Endothelial cell of umbilical vein (primary cell): ENCODE data around the gene KIF21B. TPM values are rescaled to one million over a fixed set of nuclear protein-coding genes. Genes with fewer than 3 reads are reported as not detected.

Source experiments
- BruUV-seq: library from RNA; stranded (reverse); fragments of 400-500 nt; replicated peaks from 2 replicates; lab custom pipeline; 2021; lab: Mats Ljungman, UMichigan
- CTCF ChIA-PET: fragments of 300-600, 350-600 bp; sonication (Branson Sonifier 250); formaldehyde crosslinking; loops from one replicate; lab custom pipeline; 2021; ENCODE audit warnings: antibody characterized with exemption, inconsistent platforms; lab: Charles Lee
- POLR2A ChIA-PET: fragments of 300-600, 350-600 bp; sonication (Branson Sonifier 250); formaldehyde crosslinking; loops from one replicate; lab custom pipeline; 2021; ENCODE audit warnings: antibody characterized with exemption, inconsistent platforms; lab: Charles Lee
- DNase-seq: peaks from one replicate; pipeline ENCODE4 v3.0.0-alpha.2; 2011; ENCODE audit warnings: low read depth, low spot score
- FAIRE-seq: peaks from 2 replicates; lab custom pipeline; 2011; peaks lifted over from hg19 to GRCh38; lab: Jason Lieb, UNC
- H2AFZ ChIP-seq: 2 replicates; pipeline ENCODE4 v1.6.0; 2012; ENCODE audit warnings: low read depth, low read length, control low read depth, inconsistent platforms
- H3K27ac ChIP-seq: 2 replicates; pipeline ENCODE4 v1.5.1; 2011; ENCODE audit warnings: low read depth, mild to moderate bottlenecking, control low read depth, low read length, moderate library complexity; ENCODE audit not compliant: insufficient read depth
- H3K27me3 ChIP-seq, 2 experiments: 2 replicates each; pipeline versions ENCODE4 v1.6.0 to v1.6.1; 2011; ENCODE audit warnings: low read length in 2 of 2, mixed read lengths in 1 of 2; ENCODE audit not compliant: control insufficient read depth in 2 of 2, insufficient read depth in 2 of 2
- H3K36me3 ChIP-seq, 2 experiments: 2 replicates in 1 of 2; 3 replicates in 1 of 2; pipeline ENCODE4 v1.5.1; 2011; ENCODE audit warnings: low read length in 2 of 2, mild to moderate bottlenecking in 1 of 2, moderate library complexity in 1 of 2; ENCODE audit not compliant: control insufficient read depth in 2 of 2, insufficient read depth in 2 of 2; ENCODE audit errors: extremely low read depth in 1 of 2
- H3K4me1 ChIP-seq: 3 replicates; pipeline ENCODE4 v1.5.1; 2011; ENCODE audit warnings: mild to moderate bottlenecking, low read length; ENCODE audit not compliant: control insufficient read depth, insufficient read depth; ENCODE audit errors: extremely low read depth
- H3K4me2 ChIP-seq: 2 replicates; pipeline ENCODE4 v1.6.1; 2011; ENCODE audit warnings: low read length, control low read depth, mixed read lengths; ENCODE audit not compliant: insufficient read depth
- H3K4me3 ChIP-seq, 3 experiments: fragments of 200-600 bp in 1 of 3; sonication (generic), shearing (Covaris generic) in 1 of 3; replicated peaks in 1 of 3; 2 replicates each; pipeline ENCODE4 v1.5.1; 2011 to 2016; ENCODE audit warnings: control low read depth in 3 of 3, low read length in 3 of 3, mild to moderate bottlenecking in 2 of 3, inconsistent platforms in 1 of 3, low read depth in 1 of 3, moderate library complexity in 1 of 3; ENCODE audit not compliant: insufficient read depth in 1 of 3
- H3K79me2 ChIP-seq: 2 replicates; pipeline ENCODE4 v1.6.0; 2012; ENCODE audit warnings: low read length, inconsistent platforms; ENCODE audit not compliant: control insufficient read depth, insufficient read depth
- H3K9ac ChIP-seq: replicated peaks from 2 replicates; pipeline ENCODE3; 2011; ENCODE audit warnings: low read length, control low read depth; ENCODE audit not compliant: insufficient read depth; ENCODE audit errors: extremely low read depth
- H3K9me1 ChIP-seq: replicated peaks from 3 replicates; pipeline ENCODE4 v1.6.0; 2011; ENCODE audit warnings: mild to moderate bottlenecking, low read length; ENCODE audit not compliant: control insufficient read depth, insufficient read depth; ENCODE audit errors: extremely low read depth
- H3K9me3 ChIP-seq: replicated peaks from 2 replicates; pipeline ENCODE4 v1.5.1; 2012; ENCODE audit warnings: low read length, inconsistent platforms; ENCODE audit not compliant: control insufficient read depth, insufficient read depth
- H4K20me1 ChIP-seq: replicated peaks from 2 replicates; pipeline ENCODE3; 2011; ENCODE audit warnings: mild to moderate bottlenecking, low read length; ENCODE audit not compliant: control insufficient read depth, insufficient read depth; ENCODE audit errors: extremely low read depth
- EZH2 ChIP-seq: IDR thresholded peaks from 2 replicates; pipeline ENCODE4 v1.6.1; 2012; ENCODE audit warnings: borderline replicate concordance, low read depth, mild to moderate bottlenecking, moderate library complexity, low read length, inconsistent platforms; ENCODE audit not compliant: severe bottlenecking
- FOS ChIP-seq: IDR thresholded peaks from 2 replicates; pipeline ENCODE4 v1.6.1; 2011; ENCODE audit warnings: mild to moderate bottlenecking, low read length, moderate library complexity, borderline replicate concordance; ENCODE audit not compliant: insufficient read depth
- GATA2 ChIP-seq: IDR thresholded peaks from 2 replicates; pipeline ENCODE4 v1.7.0; 2011; ENCODE audit warnings: low read depth, mild to moderate bottlenecking, moderate library complexity, mixed read lengths, low read length; ENCODE audit not compliant: insufficient read length, insufficient read depth
- JUN ChIP-seq: IDR thresholded peaks from 2 replicates; pipeline ENCODE4 v1.6.1; 2011; ENCODE audit warnings: borderline replicate concordance, low read depth; ENCODE audit not compliant: insufficient read length, insufficient read depth
- MYC ChIP-seq: IDR thresholded peaks from one replicate; pipeline ENCODE4 v1.6.1; 2011; ENCODE audit warnings: mild to moderate bottlenecking, low read depth, low read length
- POLR2A ChIP-seq: IDR thresholded peaks from 2 replicates; pipeline ENCODE4 v1.6.1; 2012; ENCODE audit warnings: low read depth, mild to moderate bottlenecking, control low read depth, low read length
- POLR2AphosphoS5 ChIP-seq: IDR thresholded peaks from 2 replicates; pipeline ENCODE4 v1.6.1; 2012; ENCODE audit warnings: low read depth, mild to moderate bottlenecking, control low read depth, low read length, moderate library complexity; ENCODE audit not compliant: insufficient read depth
- dilution Hi-C: fragments of 300-500 bp; cut with MboI; formaldehyde crosslinking; loops from one replicate; pipeline ENCODE4 v1.15.0; 2019; ENCODE audit warnings: low sequenced_read_pairs; ENCODE audit not compliant: extremely low pct_ligation_motif_present
- intact Hi-C: fragments of 100-400 bp; cut with micrococcal nuclease; formaldehyde crosslinking; loops from one replicate; pipeline ENCODE4 v1.10.0; 2022
- polyA plus RNA-seq, 4 experiments: library from polyadenylated mRNA; depleted of rRNA in 3 of 4; stranded (reverse) in 3 of 4; unstranded in 1 of 4; fragments of >200 nt; gene quantifications; 2 replicates each; pipeline versions ENCODE4 v1.2.1 to v1.2.3, GENCODE V29; 2011 to 2012; ENCODE audit warnings: missing spikeins in 1 of 4
- total RNA-seq: library from RNA; stranded (reverse); gene quantifications from 2 replicates; pipeline ENCODE4 v1.2.3, GENCODE V29; 2021
- TF ChIP-seq, protein P1 (sequence below), 2 donors: IDR thresholded peaks; 1 replicate in 1 of 2; 2 replicates in 1 of 2; pipeline ENCODE4 v1.5.1; 2011; ENCODE audit warnings: low read length in 2 of 2, mild to moderate bottlenecking in 2 of 2, moderate library complexity in 2 of 2, control low read depth in 1 of 2, inconsistent platforms in 1 of 2, low read depth in 1 of 2; ENCODE audit not compliant: insufficient read depth in 1 of 2; ENCODE audit errors: extremely low read depth in 1 of 2
- TF ChIP-seq, protein P2 (sequence below): IDR thresholded peaks from 2 replicates; pipeline ENCODE4 v1.6.1; 2011; ENCODE audit not compliant: insufficient read depth, insufficient read length

Gene KIF21B
- total and polyA plus RNA-seq, 2 donors (not counting 3 experiments of a cell fraction or from before 2014, with no cell fraction given), result 1.9 to 4.4 TPM

DNA sequence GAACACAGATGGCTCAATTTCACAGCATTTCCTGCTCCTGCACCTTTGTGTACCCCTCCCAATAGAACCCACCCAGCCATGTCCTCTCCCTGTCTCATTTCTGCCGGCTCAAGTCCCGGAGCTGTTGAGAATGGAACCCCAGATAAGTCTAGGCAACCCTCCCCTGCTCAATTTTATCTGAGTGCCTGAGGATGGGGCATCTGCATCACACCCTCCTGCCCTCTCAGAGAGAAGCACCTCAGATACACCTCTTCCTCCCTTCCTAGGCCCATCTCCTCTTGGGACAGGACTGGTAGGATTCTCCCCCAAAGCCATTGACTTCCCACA lies 1.1 kb downstream of the KIF21B start:
- Histone ChIP-seq H2AFZ (no peak overlapping the region), H3K79me2 (no peaks in the 10 kb centered on the region), H3K9ac (no peak overlapping the region), H3K4me2 (peak overlapping the region; percentile 62), H3K4me3 (no peak overlapping the region), H3K9me3 (no peaks in the 10 kb centered on the region), H3K9me1 (no peaks in the 10 kb centered on the region), H3K27me3 (no peaks in the 10 kb centered on the region), H3K36me3 (no peaks in the 10 kb centered on the region), H4K20me1 (no peaks in the 10 kb centered on the region), H3K4me1 (peaks cover 29% of the 10 kb centered on the region), H3K27ac (no peak overlapping the region)
- POLR2A ChIA-PET, result no interaction called here
- no peak for TF ChIP-seq EZH2
- TF ChIP-seq, protein P1, sequence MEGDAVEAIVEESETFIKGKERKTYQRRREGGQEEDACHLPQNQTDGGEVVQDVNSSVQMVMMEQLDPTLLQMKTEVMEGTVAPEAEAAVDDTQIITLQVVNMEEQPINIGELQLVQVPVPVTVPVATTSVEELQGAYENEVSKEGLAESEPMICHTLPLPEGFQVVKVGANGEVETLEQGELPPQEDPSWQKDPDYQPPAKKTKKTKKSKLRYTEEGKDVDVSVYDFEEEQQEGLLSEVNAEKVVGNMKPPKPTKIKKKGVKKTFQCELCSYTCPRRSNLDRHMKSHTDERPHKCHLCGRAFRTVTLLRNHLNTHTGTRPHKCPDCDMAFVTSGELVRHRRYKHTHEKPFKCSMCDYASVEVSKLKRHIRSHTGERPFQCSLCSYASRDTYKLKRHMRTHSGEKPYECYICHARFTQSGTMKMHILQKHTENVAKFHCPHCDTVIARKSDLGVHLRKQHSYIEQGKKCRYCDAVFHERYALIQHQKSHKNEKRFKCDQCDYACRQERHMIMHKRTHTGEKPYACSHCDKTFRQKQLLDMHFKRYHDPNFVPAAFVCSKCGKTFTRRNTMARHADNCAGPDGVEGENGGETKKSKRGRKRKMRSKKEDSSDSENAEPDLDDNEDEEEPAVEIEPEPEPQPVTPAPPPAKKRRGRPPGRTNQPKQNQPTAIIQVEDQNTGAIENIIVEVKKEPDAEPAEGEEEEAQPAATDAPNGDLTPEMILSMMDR (IDR thresholded peaks at IDR 0.05; ENCODE audit: extremely low read depth in 1 of 2, insufficient read depth in 1 of 2, low read depth in 1 of 2, low read length in 2 of 2), result no peak
- no peak for TF ChIP-seq JUN
- TF ChIP-seq POLR2A, result no peak
- no peak for TF ChIP-seq MYC
- TF ChIP-seq GATA2, result no peak
- TF ChIP-seq, protein P2, sequence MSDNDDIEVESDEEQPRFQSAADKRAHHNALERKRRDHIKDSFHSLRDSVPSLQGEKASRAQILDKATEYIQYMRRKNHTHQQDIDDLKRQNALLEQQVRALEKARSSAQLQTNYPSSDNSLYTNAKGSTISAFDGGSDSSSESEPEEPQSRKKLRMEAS, result no peak
- TF ChIP-seq FOS, result no peak
- no peak for TF ChIP-seq POLR2AphosphoS5
- CTCF ChIA-PET, result interaction anchor here (2.0 to 7.0 kb wide), 4 partner anchors 7 to 50 kb away, joined by 5 to 94 read pairs (median 42); no protein-coding TSS in a partner anchor
- no peak for DNase-seq
- no TSS peak for BruUV-seq
- FAIRE-seq, result no peak
- dilution Hi-C loops (no loop called here), intact Hi-C loops (no loop called here)
